Lung microvascular endothelial cell (primary cell): Measurements from ENCODE around the gene ZNF200. TPM values are rescaled to one million over a fixed set of nuclear protein-coding genes. Genes with fewer than 3 reads are reported as not detected.
"Not testable (repeated sequence)": the region's sequence is repeated elsewhere in the genome, so short reads cannot be mapped to it uniquely, and the experiment has no call there.

ENCODE experiments used
- DNase-seq, 2 donors: peaks; one replicate each; pipeline versions ENCODE4 v3.0.0 to v3.0.0-alpha.2; 2010; ENCODE audit warnings: low read depth in 2 of 2
- total RNA-seq: library from RNA; depleted of rRNA; stranded (reverse); fragments of >200 nt; gene quantifications from 2 replicates; pipeline ENCODE4 v1.2.1, GENCODE V29; 2014

The ZNF200 gene
- total RNA-seq, 1 donor from 2014 or later: 10.1 TPM

DNA sequence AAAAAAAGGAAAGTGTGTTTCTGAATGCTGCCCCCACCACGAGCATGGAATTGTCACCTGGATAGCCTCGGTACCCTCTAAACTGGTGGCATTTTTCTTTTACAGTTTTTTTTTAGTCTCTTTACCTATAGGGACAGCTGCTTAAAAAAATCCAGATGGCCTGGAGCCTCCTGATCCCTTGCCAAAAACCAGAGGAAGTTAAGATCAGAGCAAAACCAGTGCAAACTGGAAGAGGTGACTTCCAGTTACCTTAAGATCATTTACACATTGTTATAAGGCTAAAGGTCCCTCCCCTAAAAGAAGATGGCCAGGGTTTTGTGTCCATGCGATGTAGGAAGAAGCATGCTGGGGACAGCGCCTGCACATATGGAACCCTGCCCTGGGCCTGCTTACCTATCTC is 18.0 kb upstream of the ZNF200 start:
- no peak for DNase-seq

DNA sequence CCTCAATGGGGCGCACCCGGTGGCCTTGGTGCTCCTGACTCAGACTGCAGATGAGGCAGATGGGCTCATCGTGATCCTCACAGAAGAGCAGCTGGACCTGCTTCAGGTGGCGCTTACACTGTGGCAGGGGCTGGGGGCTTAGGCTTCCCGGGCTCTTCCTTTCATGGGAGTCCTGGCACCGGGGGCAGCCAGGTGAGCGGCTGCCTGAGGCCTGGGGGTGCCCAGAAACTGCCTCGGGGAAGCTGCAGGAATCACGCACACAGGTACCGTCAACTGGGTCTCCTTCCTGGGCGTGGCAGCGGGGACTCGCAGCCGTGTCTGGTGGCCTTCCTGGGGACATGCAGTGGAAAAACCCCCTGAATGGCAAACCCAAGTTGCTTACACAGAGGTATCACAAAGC is 14.5 kb upstream of the ZNF200 start:
- DNase-seq: no peak

DNA sequence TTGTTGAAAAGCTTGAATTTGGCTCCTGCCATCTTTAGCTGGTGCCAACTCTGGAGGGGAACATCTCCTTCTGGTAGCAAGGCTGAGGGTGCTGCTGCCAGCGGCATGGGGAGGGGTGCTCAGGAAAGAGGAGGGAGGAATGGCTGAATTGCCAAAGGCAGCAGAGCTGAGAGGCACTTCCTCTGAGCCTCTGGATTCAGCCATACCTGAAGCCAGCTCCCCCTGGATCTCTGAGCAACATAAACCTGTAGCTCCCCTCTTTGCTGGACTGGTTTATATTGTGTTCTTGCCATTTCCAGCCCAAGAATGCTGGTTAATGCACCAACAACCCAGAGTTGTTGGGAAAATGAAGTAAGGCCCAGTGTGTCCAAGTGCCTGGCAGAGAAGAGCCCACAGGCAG is 14.1 kb upstream of the ZNF200 start:
- DNase-seq: no peak

DNA sequence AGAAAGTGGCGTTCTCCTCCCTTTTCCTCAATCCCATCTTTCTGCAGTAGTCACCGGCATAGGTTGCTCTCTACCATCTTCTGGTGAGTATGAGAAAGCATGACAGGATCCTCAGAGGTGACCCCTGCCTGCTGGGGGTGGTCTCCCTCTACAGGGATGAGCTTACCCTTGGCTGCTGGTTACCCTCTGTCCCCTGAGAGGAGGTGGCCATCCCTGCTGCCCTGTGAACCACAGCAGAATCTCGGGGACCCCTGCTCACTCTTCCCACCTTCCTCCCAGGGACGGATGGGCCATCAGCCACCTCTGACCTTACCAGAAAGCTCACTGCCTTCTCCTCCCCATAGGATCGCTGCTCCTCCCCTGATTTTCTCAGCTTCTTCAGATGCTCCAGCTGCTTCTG is 13.6 kb upstream of the ZNF200 start:
- DNase-seq: no peak

DNA sequence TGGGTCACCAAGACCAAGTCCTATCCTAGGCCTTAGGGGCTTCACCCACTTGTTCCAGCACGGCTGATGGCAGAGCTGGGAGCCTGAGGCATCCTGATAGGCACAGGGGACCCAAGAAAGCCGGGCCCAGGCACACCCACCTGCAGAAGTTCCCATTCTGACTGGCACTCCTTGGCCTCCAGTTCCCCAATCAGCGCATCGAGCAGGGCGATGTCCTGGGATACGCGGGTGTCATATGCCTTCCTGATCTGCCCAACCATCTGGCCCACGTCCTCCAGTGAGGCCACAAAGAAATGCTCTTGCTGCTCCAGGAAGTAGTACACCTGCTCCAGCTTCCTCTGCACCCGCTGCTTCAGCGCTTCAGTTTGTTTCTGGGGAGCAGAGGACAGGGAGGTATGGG is 11.9 kb upstream of the ZNF200 start:
- DNase-seq: no peak

DNA sequence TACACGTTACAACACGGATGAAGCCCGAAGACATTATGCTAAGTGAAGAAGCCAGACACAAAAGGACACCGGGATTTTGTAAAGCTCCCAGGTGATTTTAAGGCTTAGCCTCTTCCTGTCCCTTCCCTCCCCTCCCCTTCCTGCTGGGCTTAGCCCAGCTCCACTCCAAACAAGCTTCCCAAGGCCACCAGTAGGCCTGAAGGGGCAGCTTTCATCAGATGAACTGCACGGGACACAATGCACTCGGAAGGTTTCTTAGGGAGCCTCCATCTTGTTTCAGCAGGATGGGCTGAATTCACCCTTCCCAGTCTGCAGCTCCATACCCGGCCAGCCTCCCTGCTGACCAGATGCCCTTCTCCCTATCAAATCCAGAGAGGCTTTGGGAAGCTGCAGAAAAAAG is 11.0 kb upstream of the ZNF200 start:
- no peak for DNase-seq

DNA sequence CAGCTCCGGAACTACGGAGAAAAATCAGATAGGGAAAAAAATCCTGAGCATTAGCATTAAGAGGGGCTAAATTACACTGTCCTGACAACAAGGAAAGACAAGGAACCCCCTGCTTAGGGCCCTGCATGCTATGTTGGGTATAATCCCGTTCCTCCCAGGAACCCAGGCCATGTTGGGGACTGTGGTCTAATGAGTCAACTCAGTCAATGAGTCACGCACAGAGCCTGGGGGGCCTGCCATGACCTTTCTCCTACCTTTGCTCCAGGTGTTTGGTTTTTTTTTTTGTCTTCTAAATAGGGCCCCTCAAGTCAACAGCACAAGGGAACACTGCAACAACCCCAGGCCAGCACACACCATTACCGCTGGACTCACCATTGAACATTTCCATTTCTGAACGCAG is 8.9 kb upstream of the ZNF200 start:
- DNase-seq: no peak

DNA sequence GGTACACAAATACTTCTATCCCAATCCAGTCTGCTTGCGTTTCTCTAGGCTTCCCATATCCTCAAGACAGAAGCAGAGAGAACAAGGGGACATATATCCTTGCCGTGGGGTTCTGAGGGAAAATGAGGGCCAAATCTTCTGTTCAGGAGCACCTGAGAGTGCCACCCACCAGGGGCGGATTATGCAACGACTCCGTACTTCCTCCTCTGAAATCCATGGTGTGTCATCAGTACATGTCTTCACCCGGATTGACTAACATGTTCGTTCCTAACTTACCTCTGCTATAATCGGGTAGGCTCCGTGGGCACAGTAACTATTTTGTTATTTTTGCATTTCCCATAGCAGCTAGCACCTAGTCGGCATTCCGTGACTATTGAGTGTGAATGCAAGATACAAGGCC is 7.8 kb upstream of the ZNF200 start:
- DNase-seq: no peak

DNA sequence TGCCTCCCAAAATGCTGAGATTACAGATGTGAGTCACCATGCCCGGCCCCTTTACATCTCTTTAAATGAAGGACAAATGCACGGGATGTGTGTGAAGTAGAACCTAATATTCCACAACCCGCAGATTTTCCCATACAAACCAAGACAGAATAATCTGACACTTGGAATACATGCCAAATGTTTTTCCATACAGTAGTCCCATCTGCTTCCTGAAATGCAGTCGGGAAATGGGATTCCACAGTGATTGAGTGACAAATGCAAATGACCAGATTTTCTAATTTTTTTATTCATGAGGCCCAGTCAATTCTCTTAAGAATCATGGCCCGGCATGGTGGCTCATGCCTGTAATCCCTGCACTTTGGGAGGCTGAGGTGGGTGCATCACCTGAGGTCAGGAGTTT is 6.8 kb upstream of the ZNF200 start:
- peak in 1 of 2 donors; percentile 43 for DNase-seq

DNA sequence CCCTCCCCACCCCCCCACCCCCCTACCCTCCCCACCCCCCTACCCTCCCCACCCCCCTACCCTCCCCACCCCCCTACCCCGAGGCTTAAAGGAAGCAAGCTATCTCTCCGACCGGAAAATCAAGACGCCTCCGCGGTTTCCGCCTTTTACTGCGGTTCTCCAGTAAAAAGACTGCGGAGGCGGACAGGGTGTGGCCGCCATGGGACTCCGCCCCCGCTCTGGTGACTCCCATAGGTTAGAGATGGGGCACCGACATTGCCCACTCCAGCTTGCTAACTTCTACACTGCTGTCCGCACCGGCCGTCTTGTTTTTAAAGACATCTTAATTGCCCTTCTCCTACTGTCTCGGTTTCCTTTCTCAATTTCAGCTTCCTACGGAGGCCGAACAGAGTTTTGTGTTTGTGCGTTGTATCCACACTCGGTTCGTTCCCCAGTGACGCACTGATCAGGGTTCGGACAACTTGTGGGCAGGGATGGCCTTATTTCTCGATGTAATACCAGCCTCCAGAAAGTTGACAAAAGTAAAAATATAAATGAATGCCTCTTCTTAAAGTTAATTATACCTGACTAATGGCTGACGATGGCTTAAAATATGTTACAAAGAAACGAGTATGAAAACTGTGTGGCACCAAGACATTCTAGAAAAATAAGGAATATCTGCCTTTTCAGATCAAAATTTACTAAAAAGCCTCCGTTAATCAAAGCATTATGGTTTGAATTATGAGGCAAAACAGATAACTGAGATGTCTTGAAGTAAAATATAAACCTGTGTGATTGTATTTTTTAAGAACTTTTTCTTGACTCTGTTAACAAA is 1.1 kb upstream of the ZNF200 start:
- DNase-seq: no peak

DNA sequence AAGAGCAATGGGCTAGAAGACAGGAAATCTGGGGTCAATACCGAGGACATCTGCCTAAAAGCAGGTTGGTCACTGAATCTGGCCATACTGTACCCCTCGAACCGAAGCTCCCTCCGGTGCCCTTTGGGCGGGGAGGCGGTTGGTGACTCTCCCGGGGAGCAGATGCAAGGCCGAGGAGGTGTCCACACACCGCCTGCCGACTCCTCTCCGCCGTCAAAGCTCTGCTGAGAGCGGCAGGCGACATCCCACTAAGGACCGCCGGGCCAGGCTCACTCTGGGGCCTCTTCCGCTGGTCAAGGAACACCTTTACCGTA is 458 bp downstream of the ZNF200 start:
- no peak for DNase-seq

DNA sequence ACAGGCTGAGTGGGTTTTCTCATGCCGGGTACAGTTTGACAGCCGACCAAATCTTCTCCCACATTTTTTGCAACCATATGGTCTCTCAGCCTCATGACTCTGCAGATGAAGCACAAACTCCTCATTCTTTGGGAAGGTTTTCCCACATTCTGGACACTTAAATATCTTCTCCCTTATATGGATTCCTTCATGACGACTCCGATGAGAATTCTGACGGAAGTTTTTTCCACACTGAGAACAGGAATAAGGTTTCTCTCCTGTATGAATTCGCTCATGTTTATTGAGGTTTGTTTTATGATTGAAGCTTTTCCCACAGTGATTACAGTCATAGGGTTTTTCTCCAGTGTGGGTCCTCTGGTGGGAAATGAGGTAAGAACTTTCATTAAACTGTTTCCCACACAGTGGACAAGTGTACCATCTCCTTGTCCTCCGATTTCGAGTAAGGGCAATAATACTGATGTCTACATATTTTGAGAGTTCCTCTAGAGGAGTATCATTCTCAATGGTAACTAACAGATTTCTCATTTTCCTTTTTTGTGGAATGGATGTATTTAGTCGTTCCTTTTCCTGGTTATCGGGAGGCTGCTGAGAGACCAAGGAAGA is 10.9 kb downstream of the ZNF200 start:
- no peak for DNase-seq

DNA sequence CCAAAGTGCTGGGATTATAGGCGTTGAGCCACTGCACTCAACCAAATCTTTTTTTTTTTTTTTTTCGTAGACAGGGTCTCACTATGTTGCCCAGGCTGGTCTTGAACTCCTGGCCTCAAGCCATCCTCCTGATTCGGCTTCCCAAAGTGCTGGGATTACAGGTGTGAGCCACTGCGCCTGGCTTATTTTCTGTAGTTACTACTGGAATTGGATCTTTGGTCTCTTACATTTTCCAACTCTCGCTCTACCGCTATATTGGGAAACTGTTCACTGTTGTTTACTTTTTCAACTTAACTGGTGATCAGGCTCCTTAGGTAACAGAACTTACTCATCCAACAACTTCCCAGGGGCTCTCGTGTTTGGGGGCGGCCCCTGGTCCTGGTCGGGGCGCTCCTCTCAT is 14.1 kb downstream of the ZNF200 start:
- DNase-seq: no peak

DNA sequence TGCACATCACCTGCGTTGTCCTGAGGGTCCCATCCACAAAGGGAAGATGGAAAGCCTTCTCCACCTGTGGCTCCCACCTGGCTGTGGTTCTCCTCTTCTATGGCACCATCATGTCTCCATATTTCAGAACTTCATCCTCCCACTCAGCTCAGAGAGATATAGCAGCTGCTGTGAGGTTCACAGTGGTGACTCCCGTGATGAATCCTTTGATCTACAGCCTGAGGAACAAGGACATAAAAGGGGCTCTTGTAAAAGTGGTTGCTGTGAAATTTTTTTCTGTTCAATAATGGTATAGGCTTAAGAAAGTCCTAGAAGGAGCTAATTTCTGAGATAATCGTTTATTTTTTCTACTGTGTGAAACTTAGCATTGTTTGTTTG is 18.7 kb downstream of the ZNF200 start:
- DNase-seq: no peak

DNA sequence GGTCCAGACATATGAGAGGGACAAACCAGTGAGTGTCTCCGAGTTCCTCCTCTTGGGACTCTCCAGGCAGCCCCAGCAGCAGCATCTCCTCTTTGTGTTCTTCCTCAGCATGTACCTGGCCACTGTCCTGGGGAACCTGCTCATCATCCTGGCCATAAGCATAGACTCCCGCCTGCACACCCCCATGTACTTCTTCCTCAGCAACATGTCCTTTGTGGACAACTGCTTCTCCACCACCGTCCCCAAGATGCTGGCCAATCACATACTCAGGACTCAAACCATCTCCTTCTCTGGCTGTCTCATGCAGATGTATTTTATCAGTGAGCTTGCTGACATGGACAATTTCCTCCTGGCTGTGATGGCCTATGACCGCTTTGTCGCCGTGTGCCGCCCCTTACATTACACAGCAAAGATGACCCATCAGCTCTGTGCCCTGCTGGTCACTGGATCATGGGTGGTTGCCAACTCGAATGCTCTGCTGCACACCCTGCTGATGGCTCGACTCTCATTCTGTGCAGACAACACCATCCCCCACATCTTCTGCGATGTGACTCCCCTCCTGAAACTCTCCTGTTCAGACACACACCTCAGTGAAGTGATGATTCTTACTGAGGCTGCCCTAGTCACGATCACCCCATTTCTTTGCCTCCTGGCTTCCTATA is 19.2 kb downstream of the ZNF200 start:
- no peak for DNase-seq

DNA sequence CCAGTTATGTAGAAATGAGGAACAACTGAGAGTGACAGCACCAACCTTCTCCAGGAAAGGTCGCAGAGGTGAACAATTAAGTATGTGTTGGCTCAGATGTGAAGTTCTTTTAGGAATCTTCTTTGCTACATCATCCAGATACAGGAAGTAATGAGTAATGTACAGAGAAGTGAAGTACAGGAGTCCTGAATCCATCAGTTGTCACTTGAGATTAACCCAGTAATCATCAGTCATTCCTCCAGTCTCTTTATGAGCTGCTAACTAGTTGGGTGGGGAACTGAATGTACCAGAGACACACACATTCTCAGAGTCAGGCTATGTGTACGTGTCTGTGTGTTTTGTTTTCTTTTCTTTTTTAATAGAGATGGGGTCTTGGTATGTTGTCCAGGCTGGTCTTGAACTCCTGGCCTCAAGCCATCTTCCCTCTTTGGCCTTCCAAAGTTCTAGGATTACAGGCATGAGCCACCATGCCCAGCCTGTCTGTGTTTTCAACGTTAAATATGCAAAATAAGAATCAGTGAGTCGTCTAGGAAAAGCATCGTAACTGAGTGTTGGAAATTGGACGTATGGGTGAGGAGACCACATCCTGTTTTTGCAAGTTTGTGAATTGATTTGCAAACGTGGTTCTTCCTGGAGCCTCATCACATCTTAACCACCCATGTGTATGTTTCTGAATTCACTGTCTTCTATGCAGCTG is 19.9 kb downstream of the ZNF200 start:
- no peak for DNase-seq

DNA sequence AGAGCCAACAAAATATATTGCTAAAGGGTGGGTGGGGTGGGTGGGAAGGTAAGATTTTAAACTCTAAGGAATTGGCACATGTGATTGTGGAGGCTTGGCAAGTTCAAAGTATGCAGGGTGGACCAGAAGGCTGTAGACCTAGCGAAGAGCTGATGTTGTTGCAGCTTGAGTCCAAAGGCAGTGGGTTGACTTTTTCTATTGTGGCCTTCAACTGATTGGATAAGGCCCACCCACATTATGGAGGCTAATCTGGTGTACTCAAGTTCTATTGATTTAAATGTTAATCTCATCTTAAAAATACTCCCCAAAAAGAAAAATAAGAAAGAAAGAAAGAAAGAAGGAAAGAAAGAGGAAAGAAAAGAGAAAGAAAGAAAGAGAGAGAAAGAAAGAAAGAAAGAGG is 22.4 kb downstream of the ZNF200 start:
- DNase-seq: no peak

DNA sequence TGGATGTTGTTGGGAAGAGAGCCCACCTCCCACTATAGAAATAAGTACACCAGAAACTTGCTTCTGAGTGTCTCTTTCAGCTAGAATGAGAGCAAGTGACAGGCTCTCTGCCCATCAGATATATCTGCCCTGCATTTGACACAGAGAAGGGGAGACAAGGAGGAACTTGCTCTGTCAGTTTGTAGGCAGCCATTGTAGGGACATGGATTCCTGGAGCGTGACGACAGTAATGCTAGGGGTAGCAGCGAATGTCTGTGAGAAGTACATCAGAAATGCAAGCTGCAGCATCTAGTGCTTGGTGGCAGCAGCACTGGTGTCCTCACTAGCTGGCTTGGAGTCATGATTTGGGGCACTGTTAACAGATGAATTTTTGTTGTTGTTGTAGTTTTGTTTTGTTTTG is 23.0 kb downstream of the ZNF200 start:
- no peak for DNase-seq

DNA sequence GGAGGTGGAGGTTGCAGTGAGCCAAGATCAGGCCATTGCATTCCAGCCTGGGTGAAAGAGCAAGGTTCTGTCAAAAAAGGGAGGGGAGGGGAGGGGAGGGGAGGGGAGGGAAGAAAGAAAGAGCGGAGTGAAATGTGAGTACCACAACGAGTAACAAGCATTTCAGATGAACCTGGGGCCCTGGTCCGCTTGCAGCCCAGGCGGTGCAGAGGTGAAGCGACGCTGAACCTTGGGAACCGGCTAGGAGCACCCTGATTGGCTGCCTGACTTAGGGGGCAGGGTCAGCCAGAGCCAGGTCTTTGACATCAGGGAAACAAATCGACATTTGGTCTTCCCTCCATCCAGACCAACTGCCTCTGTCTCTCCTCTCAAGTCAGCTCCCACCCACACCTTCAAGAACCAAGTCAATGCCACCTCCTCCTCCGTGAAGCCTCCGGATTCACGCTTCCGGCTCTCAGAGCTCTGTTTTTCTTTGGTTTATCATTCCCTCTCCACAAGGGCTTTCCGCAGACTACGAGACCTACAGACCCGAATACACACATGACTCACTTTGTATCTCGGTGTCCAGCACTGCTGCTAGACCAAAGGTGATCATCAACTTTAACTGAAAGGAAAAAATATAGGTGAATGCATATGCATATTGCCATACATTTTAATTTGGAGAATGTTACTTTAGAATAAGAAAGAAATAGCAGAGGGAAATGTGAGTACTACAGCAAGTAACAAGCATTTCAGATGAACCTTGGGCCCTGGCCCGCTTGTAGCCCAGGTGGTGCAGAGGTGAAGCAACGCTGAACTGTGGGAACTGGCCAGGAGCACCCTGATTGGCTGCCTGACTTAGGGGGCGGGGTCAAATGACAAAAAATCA is 27.6 kb downstream of the ZNF200 start:
- DNase-seq: no peak

DNA sequence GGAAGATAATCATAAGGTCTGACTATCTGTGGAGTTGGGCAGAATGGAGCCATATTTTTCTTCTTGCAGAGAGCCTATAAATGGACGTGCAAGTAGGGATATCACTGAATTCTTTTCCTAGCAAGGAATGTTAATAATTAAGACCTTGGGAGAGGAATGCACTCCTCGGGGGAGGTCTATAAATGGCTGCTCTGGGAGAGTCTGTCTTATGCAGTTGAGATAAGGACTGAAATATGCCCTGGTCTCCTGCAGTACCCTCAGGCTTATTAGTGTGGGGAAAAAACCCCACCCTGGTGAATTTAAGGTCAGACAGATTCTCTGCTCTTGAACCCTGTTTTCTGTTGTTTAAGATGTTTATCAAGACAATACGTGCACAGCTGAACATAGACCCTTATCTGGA is 29.0 kb downstream of the ZNF200 start:
- DNase-seq: not testable (repeated sequence)

DNA sequence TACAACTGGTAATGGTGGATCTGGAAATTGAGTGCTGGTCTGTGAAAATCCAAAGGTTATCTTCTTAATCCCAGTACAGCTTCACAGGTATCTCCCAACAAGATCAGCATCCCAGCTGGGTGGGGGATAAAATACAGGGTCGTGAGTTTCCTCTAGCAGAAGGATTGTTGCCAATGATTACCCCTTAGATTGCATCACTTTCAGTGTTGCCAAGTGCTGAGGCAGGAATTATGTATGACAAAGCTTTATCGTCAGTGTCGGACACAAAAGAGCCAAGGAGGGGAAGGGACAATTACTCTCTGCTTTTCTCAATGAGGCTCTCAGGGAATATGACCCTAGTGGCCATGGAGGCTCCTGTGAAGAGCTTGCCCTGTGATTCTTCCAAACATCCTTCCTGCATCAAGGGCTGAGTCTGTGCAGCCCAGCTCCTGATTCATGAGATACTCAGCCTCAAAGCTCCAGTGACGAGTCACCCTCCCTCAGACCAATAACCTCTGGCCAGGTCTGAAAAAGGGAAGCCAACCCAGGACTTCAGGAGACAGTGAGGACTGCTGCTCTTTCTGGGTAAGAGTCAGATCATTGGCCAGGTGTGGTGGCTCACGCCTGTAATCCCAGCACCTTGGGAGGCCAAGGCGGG is 31.9 kb downstream of the ZNF200 start:
- no peak for DNase-seq
